GM18873 (cell line): ENCODE results near the gene OSBPL2.

Source experiments
- ATAC-seq: cut with Tn5 transposase; IDR thresholded peaks from one replicate; pipeline ENCODE4 v1.9.1; 2021; ENCODE audit warnings: mild to moderate bottlenecking, moderate library complexity, moderate number of reproducible peaks; ENCODE audit not compliant: unreplicated experiment, low FRiP score

OSBPL2 gene

DNA sequence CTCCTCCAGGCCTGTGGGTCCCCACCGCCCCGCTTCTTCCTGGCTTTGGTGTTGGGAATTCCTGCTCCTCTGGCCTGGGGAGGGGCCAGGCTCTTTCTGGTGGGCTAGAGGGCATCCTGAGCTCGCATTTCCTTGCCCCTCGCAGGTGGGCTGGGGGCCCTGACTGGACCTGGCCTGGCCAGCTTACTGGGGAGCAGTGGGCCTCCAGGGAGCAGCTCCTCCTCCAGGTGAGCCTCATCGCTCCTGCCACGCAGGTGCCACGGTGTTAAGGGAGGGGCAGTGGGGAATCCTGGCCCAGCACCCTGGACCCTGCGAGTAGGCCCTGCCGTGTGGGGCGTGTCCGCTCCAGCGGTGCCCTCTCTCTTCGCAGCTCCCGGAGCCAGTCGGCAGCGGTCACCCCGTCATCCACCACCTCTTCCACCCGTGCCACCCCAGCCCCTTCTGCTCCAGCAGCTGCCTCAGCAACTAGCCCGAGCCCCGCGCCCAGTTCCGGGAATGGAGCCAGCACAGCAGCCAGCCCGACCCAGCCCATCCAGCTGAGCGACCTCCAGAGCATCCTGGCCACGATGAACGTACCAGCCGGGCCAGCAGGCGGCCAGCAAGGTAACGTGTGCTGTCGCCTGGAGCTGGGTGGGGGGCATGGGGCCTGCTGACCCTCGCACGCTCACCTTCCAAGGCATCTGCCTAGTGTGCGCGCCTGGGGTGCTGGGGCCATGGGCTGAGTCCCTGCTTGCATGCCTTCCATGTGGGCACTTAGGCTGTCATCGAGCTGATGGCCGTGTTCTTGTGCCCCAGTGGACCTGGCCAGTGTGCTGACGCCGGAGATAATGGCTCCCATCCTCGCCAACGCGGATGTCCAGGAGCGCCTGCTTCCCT is 69.1 kb downstream of the OSBPL2 start:
- no peak for ATAC-seq

DNA sequence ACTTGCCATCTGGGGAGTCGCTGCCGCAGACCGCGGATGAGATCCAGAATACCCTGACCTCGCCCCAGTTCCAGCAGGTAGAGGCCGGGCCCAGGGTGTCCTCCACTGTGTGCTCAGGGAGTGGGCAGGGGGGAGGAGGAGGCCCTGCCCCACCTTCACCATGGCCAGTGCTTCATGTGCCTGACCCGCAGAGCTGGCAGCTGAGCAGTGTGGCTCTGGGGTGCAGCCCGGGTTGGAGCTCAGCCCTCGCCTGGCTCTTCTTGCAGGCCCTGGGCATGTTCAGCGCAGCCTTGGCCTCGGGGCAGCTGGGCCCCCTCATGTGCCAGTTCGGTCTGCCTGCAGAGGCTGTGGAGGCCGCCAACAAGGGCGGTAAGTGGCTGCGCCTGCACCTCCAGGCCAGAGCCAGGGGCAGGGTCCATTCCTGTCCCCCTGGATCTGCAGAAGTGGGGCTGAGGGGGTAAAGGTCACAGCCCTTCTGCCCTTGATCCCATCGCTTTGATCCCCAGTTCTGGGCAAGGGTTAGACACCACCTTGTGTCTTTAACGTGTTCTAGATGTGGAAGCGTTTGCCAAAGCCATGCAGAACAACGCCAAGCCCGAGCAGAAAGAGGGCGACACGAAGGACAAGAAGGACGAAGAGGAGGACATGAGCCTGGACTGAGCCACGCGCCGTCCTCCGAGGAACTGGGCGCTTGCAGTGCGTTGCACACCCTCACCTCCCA is 69.9 kb downstream of the OSBPL2 start:
- no peak for ATAC-seq

DNA sequence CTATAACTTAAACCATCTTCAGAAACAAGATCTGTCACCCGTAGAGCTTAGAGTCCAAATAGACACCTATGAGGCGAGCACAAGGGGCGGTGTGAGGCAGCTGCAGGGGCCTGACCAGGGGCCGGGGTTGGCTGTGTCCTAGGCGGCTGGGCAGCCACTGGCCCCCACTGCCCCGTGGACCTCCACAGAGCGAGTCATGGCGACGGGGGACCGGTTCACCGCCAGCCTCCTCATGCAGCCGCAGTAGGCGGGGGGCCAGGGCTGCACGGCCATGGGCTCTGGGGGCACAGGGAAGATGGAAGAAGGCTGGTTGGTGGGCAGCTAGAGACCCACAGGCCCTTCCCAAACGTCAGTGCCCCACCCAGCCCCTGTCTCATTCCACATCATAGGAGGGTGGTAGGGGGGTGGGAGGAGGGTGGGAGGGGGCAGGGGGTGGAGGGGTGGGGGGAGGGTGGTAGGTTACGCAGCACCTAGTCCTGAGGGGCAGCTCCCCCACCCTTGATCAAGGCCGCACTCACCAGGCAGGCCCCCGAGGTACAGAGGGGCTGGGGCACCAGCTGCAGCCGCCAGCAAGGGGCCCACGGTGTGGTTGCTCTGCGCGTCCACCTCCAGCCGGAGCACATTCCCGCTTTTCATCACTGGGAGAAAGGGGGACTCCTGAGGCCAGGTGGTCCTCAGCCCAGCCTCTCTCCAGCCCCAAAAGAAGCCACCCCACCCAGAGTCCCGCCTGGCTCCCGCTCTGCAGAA is 71.0 kb downstream of the OSBPL2 start:
- no peak for ATAC-seq

GRCh38 chr20:62309947-62310756 is 71.8 kb downstream of the OSBPL2 start:
- no peak for ATAC-seq

GRCh38 chr20:62310757-62311121 is 72.4 kb downstream of the OSBPL2 start:
- ATAC-seq: no peak

- ATAC-seq: no peak
Measured at GRCh38 chr20:62311150-62311549, 72.8 kb downstream of the OSBPL2 start.

DNA sequence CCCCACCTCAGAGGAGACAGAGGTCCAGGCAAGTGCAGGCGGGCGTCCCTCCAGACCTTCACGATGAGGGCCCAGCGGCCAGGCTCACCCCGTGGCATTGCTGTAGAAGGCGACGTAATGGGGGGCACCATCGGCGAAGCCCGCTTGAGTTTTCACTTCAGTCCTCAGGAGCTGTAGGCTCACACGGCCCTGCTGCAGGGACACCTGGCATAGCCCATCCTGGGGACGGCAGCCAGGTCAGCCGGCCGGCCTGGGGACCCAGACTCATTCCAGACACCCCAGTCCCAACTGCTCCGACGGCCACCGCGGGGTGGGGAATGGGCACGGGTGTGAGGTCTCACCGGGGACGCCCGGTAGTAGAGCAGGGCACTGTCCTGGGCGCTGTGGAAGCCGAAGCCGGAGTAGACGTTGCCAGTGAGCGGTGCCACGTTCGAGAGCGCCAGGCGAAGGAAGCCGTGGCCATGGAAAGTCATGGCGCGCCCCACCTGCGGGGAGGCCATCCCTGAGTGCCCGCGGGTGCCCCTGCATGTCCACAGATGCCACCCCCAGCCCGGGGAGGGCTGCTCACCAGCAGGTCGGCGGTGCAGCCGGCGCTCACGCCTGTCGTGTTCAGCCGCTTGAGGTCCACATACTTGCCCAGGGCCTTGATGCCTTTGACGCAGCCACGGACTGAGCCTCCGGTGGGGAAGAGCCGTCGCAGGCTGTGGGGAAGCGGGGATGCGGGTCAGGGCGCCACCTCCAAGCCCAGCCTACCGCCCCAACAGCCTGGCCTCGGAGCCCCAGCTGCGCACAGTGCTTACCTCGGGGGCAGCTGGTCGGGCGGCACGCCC is 73.7 kb downstream of the OSBPL2 start:
- no peak for ATAC-seq

GRCh38 chr20:62312662-62312977 is 74.3 kb downstream of the OSBPL2 start:
- ATAC-seq: no peak

DNA sequence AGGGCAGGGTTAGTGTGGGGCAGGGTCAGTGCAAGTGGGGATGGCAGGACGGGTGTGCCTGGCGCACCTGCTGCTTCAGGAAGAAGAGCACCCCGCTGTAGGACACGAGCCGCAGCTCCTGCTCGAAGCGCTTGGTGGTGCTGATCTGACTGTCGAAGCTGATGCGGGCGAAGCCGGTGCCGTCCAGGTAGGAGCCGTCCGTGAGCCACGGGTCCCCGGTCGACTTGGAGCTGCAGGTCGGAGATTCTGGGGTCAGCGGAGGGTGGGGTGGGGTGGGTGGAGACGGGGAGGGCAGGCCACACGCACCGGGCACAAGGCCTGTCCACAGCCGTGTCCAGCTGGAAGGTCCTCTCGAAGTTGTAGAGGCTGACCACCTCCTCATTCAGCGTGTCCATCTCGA is 74.7 kb downstream of the OSBPL2 start:
- no peak for ATAC-seq

DNA sequence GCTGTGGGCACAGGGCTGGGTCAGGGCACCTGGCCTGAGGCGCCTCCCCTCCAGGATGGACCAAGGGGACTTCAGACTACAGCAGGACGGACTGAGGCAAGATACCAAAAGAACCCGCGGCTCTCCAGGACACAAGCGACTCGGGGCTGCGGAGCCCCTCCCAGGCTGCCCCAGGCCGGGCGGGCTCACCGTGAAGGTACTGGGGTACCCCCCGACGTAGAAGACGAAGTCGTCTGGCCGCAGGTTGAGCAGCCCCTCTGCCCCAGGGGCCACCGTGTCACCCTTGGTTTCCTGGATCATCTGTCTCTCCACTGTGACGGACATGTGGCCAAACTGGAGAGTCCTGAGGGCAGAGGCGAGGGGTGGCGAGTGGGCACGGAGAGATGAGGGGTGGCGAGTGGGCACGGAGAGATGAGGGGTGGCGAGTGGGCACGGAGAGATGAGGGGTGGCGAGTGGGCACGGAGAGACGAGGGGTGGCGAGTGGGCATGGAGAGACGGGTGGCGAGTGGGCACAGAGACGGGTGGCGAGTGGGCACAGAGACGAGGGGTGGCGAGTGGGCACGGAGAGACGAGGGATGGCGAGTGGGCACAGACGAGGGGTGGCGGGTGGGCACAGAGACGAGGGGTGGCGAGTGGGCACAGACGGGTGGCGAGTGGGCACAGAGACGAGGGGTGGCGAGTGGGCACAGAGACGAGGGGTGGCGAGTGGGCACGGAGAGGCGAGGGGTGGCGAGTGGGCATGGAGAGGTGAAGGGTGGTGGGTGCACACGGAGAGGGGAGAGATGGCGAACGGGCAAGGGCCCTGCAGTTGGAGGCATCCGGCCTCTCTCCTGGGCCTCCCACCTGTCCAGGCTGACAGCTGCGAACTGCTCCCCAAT is 75.4 kb downstream of the OSBPL2 start:
- ATAC-seq: no peak

DNA sequence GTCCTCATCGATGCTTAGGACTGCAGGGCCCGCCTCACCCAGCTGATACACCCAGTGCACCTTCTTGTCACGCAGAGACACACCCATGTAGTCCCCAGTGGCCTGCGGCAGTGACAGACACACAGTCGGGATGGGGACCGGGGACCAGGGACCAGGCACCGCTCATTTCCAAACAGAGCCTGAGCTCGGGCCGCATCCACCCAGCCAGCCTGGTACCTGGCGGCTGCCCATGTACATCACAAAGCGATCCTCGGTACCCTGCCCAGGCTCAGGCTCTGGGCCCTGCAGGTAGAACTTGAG is 76.0 kb downstream of the OSBPL2 start:
- ATAC-seq: no peak

- ATAC-seq: no peak
Measured at GRCh38 chr20:62314711-62315302, 76.5 kb downstream of the OSBPL2 start.

- ATAC-seq: no peak
Measured at GRCh38 chr20:62315773-62316172, 77.5 kb downstream of the OSBPL2 start.

DNA sequence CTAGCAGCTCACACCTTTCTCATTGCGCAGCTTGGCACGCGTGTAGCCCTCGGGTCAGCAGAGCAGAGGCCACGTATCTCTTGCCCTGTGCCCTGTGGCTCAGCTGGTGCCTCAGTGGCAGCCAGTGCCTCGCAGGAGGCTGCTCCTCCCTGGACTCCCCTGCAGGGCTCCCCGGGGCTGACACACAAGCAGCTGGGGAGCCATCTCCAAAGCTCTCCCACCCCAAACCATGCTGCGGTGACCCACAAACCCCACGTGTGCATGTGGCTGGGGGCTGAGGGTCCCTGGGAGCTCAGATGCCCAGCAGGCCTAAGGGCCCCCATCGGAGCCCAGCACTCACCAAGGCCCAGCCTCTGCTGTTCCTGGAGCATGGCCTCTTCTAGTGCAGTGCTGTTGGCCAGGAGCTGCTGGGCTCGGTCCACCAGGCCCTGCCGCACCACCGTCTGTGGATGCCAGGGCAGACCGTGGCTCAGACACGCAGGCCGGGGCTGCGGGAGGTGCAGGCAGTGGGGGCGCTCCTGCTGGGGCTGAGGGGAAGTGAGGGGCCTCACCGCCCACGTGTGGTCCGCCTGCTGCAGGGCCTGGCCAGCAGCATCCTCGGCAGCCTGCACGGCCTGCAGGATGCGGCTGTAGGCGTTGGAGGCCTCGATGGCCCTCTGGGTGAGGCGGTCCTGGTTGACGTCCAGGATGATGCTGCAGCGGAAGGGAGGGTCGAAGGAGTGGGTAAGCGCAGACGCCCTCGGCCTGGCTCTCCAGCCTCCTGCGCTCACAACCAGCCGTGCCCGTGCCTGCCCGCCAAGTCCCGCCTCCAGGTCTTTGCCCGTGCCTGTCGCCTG is 78.2 kb downstream of the OSBPL2 start:
- no peak for ATAC-seq

- ATAC-seq: no peak
Measured at GRCh38 chr20:62317167-62317655, 78.9 kb downstream of the OSBPL2 start.

DNA sequence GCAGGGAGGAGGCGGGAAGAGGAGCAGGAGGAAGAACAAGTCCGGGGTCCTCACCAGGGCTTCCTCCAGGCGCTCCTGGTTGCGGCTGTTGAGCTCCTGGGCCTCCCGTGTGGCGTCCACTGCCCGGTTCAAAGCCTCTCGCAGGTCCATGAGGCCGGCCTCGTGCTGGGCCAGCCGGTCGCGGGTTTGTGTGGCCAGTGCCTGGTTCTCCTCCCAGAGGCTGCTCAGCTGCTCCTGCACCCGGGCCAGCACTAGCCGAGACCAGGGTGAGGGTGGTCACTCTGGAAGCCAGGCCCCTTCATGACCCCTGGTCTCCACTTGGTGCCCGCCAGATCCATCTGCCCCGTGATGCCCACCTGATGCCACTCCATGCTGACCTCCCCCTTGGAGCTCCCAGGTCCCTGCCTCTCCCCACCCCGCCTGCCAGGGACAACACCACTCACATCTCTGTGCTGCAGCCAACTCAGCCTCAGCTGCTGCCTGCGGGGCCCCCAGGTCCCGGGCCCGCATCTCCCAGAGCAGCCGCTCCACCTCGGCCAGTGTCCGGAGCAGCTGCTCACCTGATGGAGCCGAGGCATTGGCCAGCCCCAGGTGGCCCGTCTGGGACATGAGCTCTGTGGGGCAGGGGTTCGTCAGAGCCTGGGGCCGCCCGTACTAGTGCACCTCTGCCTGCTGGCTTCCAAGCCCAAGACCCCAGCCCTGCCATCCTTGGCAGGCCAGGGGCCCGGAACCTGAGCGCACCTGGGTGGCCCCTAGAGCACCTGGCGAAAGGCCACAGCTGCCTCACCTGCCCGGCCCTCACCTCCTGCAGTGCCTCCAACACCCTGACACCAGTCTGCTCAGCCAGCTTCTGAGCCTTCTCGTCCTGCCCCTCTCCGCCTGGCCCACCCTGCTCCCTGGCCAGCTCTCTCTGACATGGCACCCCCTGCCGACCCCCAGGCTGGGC is 80.4 kb downstream of the OSBPL2 start:
- no peak for ATAC-seq
